ENCODE data around the gene FOXO1. TPM values are rescaled to one million over a fixed set of nuclear protein-coding genes. Genes with fewer than 3 reads are reported as not detected.

FOXO1 gene
- total RNA-seq, 5 donors from 2014 or later (not counting 1 experiment from before 2014, with no cell fraction given) = 73.0 to 89.1 (median 84.5) TPM

Other genes with a start within 250 kb of the FOXO1 start
- gene MRPS31, start 104.5 kb upstream of the FOXO1 start, total RNA-seq = 10 to 100 TPM; 19.2 to 34.4 (median 28.5) TPM
- gene SLC25A15, start 123.0 kb upstream of the FOXO1 start, total RNA-seq = 10 to 100 TPM in 3 of 5 donors, 1 to 10 TPM in 2; 6.1 to 13.4 (median 10.2) TPM

Data from T-cell (primary cell).